ENCODE data around the gene TMEM107.

TMEM107 gene

GRCh38 chr17:8133941-8134340 lies 42.2 kb downstream of the TMEM107 start:
- TF ChIP-seq, protein P1, sequence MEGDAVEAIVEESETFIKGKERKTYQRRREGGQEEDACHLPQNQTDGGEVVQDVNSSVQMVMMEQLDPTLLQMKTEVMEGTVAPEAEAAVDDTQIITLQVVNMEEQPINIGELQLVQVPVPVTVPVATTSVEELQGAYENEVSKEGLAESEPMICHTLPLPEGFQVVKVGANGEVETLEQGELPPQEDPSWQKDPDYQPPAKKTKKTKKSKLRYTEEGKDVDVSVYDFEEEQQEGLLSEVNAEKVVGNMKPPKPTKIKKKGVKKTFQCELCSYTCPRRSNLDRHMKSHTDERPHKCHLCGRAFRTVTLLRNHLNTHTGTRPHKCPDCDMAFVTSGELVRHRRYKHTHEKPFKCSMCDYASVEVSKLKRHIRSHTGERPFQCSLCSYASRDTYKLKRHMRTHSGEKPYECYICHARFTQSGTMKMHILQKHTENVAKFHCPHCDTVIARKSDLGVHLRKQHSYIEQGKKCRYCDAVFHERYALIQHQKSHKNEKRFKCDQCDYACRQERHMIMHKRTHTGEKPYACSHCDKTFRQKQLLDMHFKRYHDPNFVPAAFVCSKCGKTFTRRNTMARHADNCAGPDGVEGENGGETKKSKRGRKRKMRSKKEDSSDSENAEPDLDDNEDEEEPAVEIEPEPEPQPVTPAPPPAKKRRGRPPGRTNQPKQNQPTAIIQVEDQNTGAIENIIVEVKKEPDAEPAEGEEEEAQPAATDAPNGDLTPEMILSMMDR (conservative IDR thresholded peaks at IDR 0.05; ENCODE audit: low read depth, low read length) = no peak
- no peak for DNase-seq (ENCODE audit: low read depth)
- H3K4me3 ChIP-seq (ENCODE audit: low read length) = no peak overlapping the region

- TF ChIP-seq, protein P1 (conservative IDR thresholded peaks at IDR 0.05; ENCODE audit: low read depth, low read length) = no peak
- no peak overlapping the region for H3K4me3 ChIP-seq (ENCODE audit: low read length)
- DNase-seq (ENCODE audit: low read depth) = no peak
Observed at GRCh38 chr17:8133399-8133798, 42.8 kb downstream of the TMEM107 start.

- no peak overlapping the region for H3K4me3 ChIP-seq (ENCODE audit: low read length)
- no peak for DNase-seq (ENCODE audit: low read depth)
- TF ChIP-seq, protein P1 (conservative IDR thresholded peaks at IDR 0.05; ENCODE audit: low read depth, low read length) = no peak
Observed at GRCh38 chr17:8131844-8132441, 44.2 kb downstream of the TMEM107 start.

DNA sequence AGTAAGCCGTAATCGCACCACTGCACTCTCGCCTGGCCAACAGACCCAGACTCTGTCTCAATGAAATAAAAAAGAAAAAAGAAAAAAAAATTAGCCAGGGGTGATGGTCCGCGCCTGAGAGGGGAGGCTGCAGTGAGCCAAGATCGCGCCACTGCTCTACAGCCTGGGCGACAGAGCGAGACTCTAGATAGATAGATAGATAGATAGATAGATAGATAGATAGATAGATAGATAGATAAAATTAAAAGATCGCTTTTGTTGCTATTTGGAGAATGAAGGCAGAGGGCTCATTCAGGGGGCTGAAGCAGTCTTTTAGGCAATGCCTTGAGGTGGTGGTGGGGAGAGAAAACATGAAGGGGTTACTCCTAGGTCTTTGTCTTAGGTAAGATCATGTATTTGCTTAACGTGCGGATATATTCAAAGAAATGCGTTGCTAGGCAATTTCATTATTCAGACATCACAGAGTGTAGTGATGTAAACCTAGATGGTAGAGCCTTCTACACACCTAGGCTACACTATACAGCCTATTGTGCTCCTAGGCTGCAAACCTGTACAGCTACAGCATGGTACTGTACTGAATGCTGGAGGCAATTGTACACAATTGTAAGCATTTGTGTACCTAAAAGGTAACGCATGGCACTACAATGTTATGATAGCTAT lies 47.9 kb downstream of the TMEM107 start:
- TF ChIP-seq, protein P1 (conservative IDR thresholded peaks at IDR 0.05; ENCODE audit: low read depth, low read length) = no peak
- DNase-seq (ENCODE audit: low read depth) = no peak
- H3K4me3 ChIP-seq (ENCODE audit: low read length) = no peak overlapping the region

GRCh38 chr17:8126491-8127066 lies 49.6 kb downstream of the TMEM107 start:
- TF ChIP-seq, protein P1 (conservative IDR thresholded peaks at IDR 0.05; ENCODE audit: low read depth, low read length) = no peak
- no peak for DNase-seq (ENCODE audit: low read depth)
- peak overlapping the region; percentile 78 for H3K4me3 ChIP-seq (ENCODE audit: low read length)

DNA sequence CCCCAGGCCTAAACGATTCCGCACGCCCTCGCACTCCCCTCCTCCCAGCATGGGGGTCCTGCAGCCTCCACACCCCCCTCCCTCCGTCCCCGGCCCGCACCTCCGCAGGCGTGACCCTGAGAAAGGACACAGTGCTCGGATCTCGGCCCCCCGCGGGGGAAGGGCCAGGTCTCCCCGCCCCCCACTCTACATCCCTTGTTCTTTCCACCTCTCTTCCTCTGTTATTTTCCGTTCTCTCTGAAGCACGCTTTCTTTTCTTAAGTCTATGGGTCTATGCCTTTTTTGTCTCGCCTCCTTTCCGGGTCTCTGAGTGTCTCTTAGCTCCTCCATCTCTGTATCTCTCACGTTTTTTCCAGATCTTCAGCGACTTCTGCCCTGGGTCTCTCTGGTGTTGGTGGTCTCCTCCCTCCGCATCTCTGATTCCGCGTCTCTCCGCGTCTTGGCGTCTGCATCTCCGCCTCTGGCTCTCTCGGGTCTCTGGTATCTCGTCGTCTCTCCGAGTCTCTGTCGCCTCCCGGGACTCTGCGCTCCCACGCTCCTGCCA lies 50.2 kb downstream of the TMEM107 start:
- peak overlapping the region; percentile 78 for H3K4me3 ChIP-seq (ENCODE audit: low read length)
- no peak for DNase-seq (ENCODE audit: low read depth)

More for the DNA sequence above, 50.2 kb downstream of the TMEM107 start:
- TF ChIP-seq, protein P1 (conservative IDR thresholded peaks at IDR 0.05; ENCODE audit: low read depth, low read length) = no peak

All from retinal pigment epithelial cell (primary cell).